ENCODE measurements around the gene CIPC. TPM values are rescaled to one million over a fixed set of nuclear protein-coding genes. Genes with fewer than 3 reads are reported as not detected.
A peak's percentile ranks its signal among the peaks of the same experiment; 100 is the strongest.

CIPC gene
- total and polyA plus RNA-seq, 2 donors (not counting 1 experiment from before 2014, with no cell fraction given), result 13.3 to 47.0 TPM

DNA sequence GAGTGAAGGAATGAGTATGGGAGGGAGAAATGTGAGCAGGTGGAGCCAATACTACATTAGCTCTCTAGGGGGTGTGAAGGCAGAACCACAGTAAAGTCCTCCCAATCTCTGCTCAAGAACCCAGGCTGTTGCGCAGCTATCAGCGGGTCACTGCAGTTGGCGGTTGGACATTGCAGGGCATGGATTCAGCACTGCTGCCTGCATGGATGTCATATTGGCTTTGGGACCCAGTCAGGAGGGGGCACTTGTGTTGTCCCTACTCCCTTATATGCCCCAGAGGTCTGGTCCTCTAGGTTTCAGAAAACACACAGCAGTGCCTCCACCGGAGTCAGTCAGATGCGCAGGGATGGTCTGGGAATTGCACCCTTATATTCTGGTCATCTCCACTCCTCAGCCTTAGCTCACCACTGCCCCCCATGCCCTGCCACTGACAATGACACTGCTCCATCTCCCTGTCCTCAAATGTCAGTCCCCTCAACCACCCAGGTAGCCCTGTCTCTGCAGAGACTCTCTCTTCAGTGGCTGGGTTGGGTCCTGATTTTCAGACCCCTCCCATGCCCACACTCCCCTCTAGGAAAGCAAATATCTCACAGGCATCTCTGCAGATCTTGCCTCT, 33.9 kb downstream of the CIPC start:
- H3K27me3 ChIP-seq (replicated peaks in 1 of 4; ENCODE audit: control extremely low read depth in 1 of 4, control insufficient read depth in 3 of 4, insufficient read depth in 4 of 4, low read length in 3 of 4), result peaks cover 0 to 75% (median 40%) of the 10 kb centered on the region in 4 experiments
- ChIA-PET CTCF (interaction anchor here (3.5 to 26.3 kb wide), 2 partner anchors 8 to 29 kb away, joined by 25 to 757 read pairs; partner anchors contain the start of gene CIPC), POLR2A (no interaction called here)
- intact Hi-C loops (cut with micrococcal nuclease), result no loop called here
- H3K4me1 ChIP-seq (ENCODE audit: control insufficient read depth in 2 of 2, insufficient read depth in 2 of 2, low read length in 2 of 2), result peaks cover 5 to 7% of the 10 kb centered on the region in 2 donors
- H4K20me1 ChIP-seq (ENCODE audit: control insufficient read depth, insufficient read depth, low read length, poor library complexity, severe bottlenecking), result no peaks in the 10 kb centered on the region
- peaks cover 0 to 12% (median 0%) of the 10 kb centered on the region in 3 donors for H3K9me3 ChIP-seq (ENCODE audit: control extremely low read depth in 1 of 3, control insufficient read depth in 2 of 3, insufficient read depth in 1 of 3, low read length in 2 of 3)
- Mint-ChIP-seq H3K27me3 (peaks cover 74% of the 10 kb centered on the region), H3K9me3 (ENCODE audit: insufficient read depth) (no peaks in the 10 kb centered on the region), H3K4me1 (peaks cover 2% of the 10 kb centered on the region), H3K4me3 (no peak overlapping the region), H3K27ac (no peak overlapping the region)
- no peak for ATAC-seq (ENCODE audit: low read depth)
- H2AFZ ChIP-seq (ENCODE audit: insufficient read depth, low read depth, low read length, poor library complexity, severe bottlenecking), result no peak overlapping the region
- no peak for DNase-seq
- no peak overlapping the region for H3K9ac ChIP-seq (ENCODE audit: low read length)
- no peak overlapping the region for H3K27ac ChIP-seq (ENCODE audit: low read length in 2 of 2)
- H3K79me2 ChIP-seq (ENCODE audit: control insufficient read depth, insufficient read depth, low read length), result no peaks in the 10 kb centered on the region
- 89% methylated on average over 5 of the region's 5 CpGs for WGBS (ENCODE audit: insufficient coverage)
- TF ChIP-seq EZH2 (IDR thresholded peaks at IDR 0.05; ENCODE audit: borderline replicate concordance, insufficient read depth, low read depth, low read length, poor library complexity, severe bottlenecking), result no peak
- TF ChIP-seq, protein P1, sequence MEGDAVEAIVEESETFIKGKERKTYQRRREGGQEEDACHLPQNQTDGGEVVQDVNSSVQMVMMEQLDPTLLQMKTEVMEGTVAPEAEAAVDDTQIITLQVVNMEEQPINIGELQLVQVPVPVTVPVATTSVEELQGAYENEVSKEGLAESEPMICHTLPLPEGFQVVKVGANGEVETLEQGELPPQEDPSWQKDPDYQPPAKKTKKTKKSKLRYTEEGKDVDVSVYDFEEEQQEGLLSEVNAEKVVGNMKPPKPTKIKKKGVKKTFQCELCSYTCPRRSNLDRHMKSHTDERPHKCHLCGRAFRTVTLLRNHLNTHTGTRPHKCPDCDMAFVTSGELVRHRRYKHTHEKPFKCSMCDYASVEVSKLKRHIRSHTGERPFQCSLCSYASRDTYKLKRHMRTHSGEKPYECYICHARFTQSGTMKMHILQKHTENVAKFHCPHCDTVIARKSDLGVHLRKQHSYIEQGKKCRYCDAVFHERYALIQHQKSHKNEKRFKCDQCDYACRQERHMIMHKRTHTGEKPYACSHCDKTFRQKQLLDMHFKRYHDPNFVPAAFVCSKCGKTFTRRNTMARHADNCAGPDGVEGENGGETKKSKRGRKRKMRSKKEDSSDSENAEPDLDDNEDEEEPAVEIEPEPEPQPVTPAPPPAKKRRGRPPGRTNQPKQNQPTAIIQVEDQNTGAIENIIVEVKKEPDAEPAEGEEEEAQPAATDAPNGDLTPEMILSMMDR (IDR thresholded peaks at IDR 0.05), result no peak
- no peak overlapping the region for H3K4me2 ChIP-seq (replicated peaks; ENCODE audit: low read depth, low read length, poor library complexity, severe bottlenecking)
- H3K4me3 ChIP-seq (ENCODE audit: control extremely low read depth in 1 of 5, extremely low read depth in 1 of 5, insufficient read depth in 1 of 5, low read depth in 2 of 5, low read length in 4 of 5), result no peak overlapping the region
- no peaks in the 10 kb centered on the region for H3K36me3 ChIP-seq (replicated peaks in 1 of 2; ENCODE audit: control extremely low read depth in 1 of 2, control insufficient read depth in 1 of 2, extremely low read depth in 1 of 2, insufficient read depth in 2 of 2, low read length in 1 of 2)

DNA sequence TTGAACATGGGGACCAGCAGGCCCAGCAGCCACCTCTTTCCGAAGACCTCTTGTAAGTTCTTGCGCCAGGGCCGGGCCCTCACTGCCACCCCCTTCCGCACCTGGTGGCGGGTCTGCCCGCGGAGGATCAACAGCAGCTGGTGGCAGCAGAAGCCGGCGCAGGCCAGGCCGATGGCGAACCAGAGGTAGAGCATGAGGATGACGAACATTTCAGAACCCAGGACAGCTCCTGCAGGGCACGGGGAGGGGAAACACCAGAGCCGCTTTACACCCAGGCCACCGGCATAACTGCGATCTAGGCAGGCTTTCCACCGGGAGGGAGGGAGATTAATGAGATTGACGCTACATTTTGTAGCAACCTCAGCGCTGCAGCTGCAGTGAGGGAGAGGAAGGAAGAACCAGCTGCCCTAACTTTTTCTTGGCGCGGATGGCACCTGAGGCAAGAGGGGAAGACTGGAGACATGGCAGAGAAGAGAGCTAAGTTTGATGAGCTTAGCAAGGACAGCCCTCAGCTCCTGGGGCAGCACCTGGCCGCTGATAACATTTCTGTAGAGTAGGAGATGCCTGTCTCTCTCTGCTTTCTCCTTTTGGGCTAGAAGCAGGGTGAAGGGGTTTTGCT, 35.8 kb downstream of the CIPC start:
- H2AFZ ChIP-seq (ENCODE audit: insufficient read depth, low read depth, low read length, poor library complexity, severe bottlenecking), result no peak overlapping the region
- no peaks in the 10 kb centered on the region for H4K20me1 ChIP-seq (ENCODE audit: control insufficient read depth, insufficient read depth, low read length, poor library complexity, severe bottlenecking)
- H3K36me3 ChIP-seq (replicated peaks in 1 of 2; ENCODE audit: control extremely low read depth in 1 of 2, control insufficient read depth in 1 of 2, extremely low read depth in 1 of 2, insufficient read depth in 2 of 2, low read length in 1 of 2), result no peaks in the 10 kb centered on the region
- H3K27ac Mint-ChIP-seq, result no peak overlapping the region
- peaks cover 0 to 12% (median 0%) of the 10 kb centered on the region in 3 donors for H3K9me3 ChIP-seq (ENCODE audit: control extremely low read depth in 1 of 3, control insufficient read depth in 2 of 3, insufficient read depth in 1 of 3, low read length in 2 of 3)
- no peak overlapping the region for H3K4me2 ChIP-seq (replicated peaks; ENCODE audit: low read depth, low read length, poor library complexity, severe bottlenecking)
- H3K9ac ChIP-seq (ENCODE audit: low read length), result no peak overlapping the region
- H3K27me3 ChIP-seq (replicated peaks in 1 of 4; ENCODE audit: control extremely low read depth in 1 of 4, control insufficient read depth in 3 of 4, insufficient read depth in 4 of 4, low read length in 3 of 4), result peaks cover 0 to 86% (median 56%) of the 10 kb centered on the region in 4 experiments
- H3K4me3 ChIP-seq (ENCODE audit: control extremely low read depth in 1 of 5, extremely low read depth in 1 of 5, insufficient read depth in 1 of 5, low read depth in 2 of 5, low read length in 4 of 5), result no peak overlapping the region
- H3K4me1 Mint-ChIP-seq, result peaks cover 5% of the 10 kb centered on the region
- TF ChIP-seq, protein P1 (IDR thresholded peaks at IDR 0.05), result no peak
- no peak for TF ChIP-seq EZH2 (IDR thresholded peaks at IDR 0.05; ENCODE audit: borderline replicate concordance, insufficient read depth, low read depth, low read length, poor library complexity, severe bottlenecking)
- H3K27me3 Mint-ChIP-seq, result peaks cover 85% of the 10 kb centered on the region
- ATAC-seq (ENCODE audit: low read depth) (peak; percentile 93), DNase-seq (peak; percentile 82)
- no peaks in the 10 kb centered on the region for H3K79me2 ChIP-seq (ENCODE audit: control insufficient read depth, insufficient read depth, low read length)
- intact Hi-C loops (cut with micrococcal nuclease), result no loop called here
- POLR2A ChIA-PET, result interaction anchor here (0.6 to 1.0 kb wide), 2 partner anchors 10 to 229 kb away, joined by 3 to 4 read pairs; no protein-coding TSS in a partner anchor
- H3K9me3 Mint-ChIP-seq (ENCODE audit: insufficient read depth), result no peaks in the 10 kb centered on the region
- peaks cover 7 to 9% of the 10 kb centered on the region in 2 donors for H3K4me1 ChIP-seq (ENCODE audit: control insufficient read depth in 2 of 2, insufficient read depth in 2 of 2, low read length in 2 of 2)
- H3K27ac ChIP-seq (ENCODE audit: low read length in 2 of 2), result no peak overlapping the region
- CTCF ChIA-PET, result interaction anchor here (0.7 to 26.3 kb wide), 14 partner anchors 9 to 261 kb away, joined by 3 to 757 read pairs (median 4); partner anchors contain the start of genes CIPC and GSTZ1
- WGBS (ENCODE audit: insufficient coverage), result 12% methylated on average over 22 of the region's 22 CpGs
- H3K4me3 Mint-ChIP-seq, result no peak overlapping the region

Measured in B cell (primary cell).